Activated naive CD8-positive, alpha-beta T cell treated with anti-CD3 and anti-CD28 coated beads, Interleukin-2, amount 50 U/mL, for 24 hours (primary cell): Measurements from ENCODE around the gene IRS1.

Experiments used
- ATAC-seq: fragments of 150-1000 bp; cut with Tn5 transposase; one replicate; pipeline ENCODE4 v1.10.0; 2021
- DNase-seq: peaks from one replicate; pipeline ENCODE4 v3.0.0; 2021
- H3K27ac Mint-ChIP-seq: one replicate; pipeline ENCODE4 v1.8.0; 2021; ENCODE audit warnings: mild to moderate bottlenecking, mixed read lengths
- H3K27me3 Mint-ChIP-seq: one replicate; pipeline ENCODE4 v1.8.0; 2021; ENCODE audit warnings: mixed read lengths
- H3K36me3 Mint-ChIP-seq: one replicate; pipeline ENCODE4 v1.8.0; 2021; ENCODE audit warnings: low read depth, mixed read lengths
- H3K4me1 Mint-ChIP-seq: one replicate; pipeline ENCODE4 v1.8.0; 2021; ENCODE audit warnings: mixed read lengths
- H3K4me3 Mint-ChIP-seq: one replicate; pipeline ENCODE4 v1.8.0; 2021; ENCODE audit warnings: mild to moderate bottlenecking, moderate library complexity, mixed read lengths
- H3K9me3 Mint-ChIP-seq: one replicate; pipeline ENCODE4 v1.8.0; 2021; ENCODE audit warnings: mixed read lengths

Gene IRS1

GRCh38 chr2:226761195-226761583 lies 38.4 kb downstream of the IRS1 start:
- no peaks in the 10 kb centered on the region for H3K27me3 Mint-ChIP-seq
- peaks cover 5% of the 10 kb centered on the region for H3K4me1 Mint-ChIP-seq
- H3K36me3 Mint-ChIP-seq: peaks cover 7% of the 10 kb centered on the region
- H3K27ac Mint-ChIP-seq: no peak overlapping the region
- H3K4me3 Mint-ChIP-seq: no peak overlapping the region
- DNase-seq (no peak), ATAC-seq (no peak)
- peaks cover 12% of the 10 kb centered on the region for H3K9me3 Mint-ChIP-seq

GRCh38 chr2:226760412-226761194 lies 39.0 kb downstream of the IRS1 start:
- ATAC-seq (no peak), DNase-seq (no peak)
- H3K36me3 Mint-ChIP-seq: peaks cover 7% of the 10 kb centered on the region
- H3K27ac Mint-ChIP-seq: no peak overlapping the region
- no peaks in the 10 kb centered on the region for H3K27me3 Mint-ChIP-seq
- peaks cover 10% of the 10 kb centered on the region for H3K4me1 Mint-ChIP-seq
- H3K9me3 Mint-ChIP-seq: peaks cover 12% of the 10 kb centered on the region
- no peak overlapping the region for H3K4me3 Mint-ChIP-seq

- no peaks in the 10 kb centered on the region for H3K36me3 Mint-ChIP-seq
- DNase-seq (no peak), ATAC-seq (no peak)
- no peak overlapping the region for H3K4me3 Mint-ChIP-seq
- no peak overlapping the region for H3K27ac Mint-ChIP-seq
- H3K9me3 Mint-ChIP-seq: peaks cover 7% of the 10 kb centered on the region
- no peaks in the 10 kb centered on the region for H3K27me3 Mint-ChIP-seq
- H3K4me1 Mint-ChIP-seq: peaks cover 12% of the 10 kb centered on the region
Measured at GRCh38 chr2:226759768-226760167, 39.9 kb downstream of the IRS1 start.

- ATAC-seq (no peak), DNase-seq (no peak)
- no peak overlapping the region for H3K4me3 Mint-ChIP-seq
- peaks cover 12% of the 10 kb centered on the region for H3K4me1 Mint-ChIP-seq
- peaks cover 2% of the 10 kb centered on the region for H3K9me3 Mint-ChIP-seq
- no peaks in the 10 kb centered on the region for H3K27me3 Mint-ChIP-seq
- H3K36me3 Mint-ChIP-seq: no peaks in the 10 kb centered on the region
- no peak overlapping the region for H3K27ac Mint-ChIP-seq
Measured at GRCh38 chr2:226758921-226759640, 40.5 kb downstream of the IRS1 start.

- H3K27me3 Mint-ChIP-seq: no peaks in the 10 kb centered on the region
Measured at GRCh38 chr2:226756131-226756530, 43.5 kb downstream of the IRS1 start.

GRCh38 chr2:226755631-226756030 lies 44.0 kb downstream of the IRS1 start:
- Mint-ChIP-seq H3K4me3 (no peak overlapping the region), H3K9me3 (no peaks in the 10 kb centered on the region), H3K27me3 (no peaks in the 10 kb centered on the region), H3K27ac (no peak overlapping the region), H3K36me3 (no peaks in the 10 kb centered on the region), H3K4me1 (peaks cover 12% of the 10 kb centered on the region)
- DNase-seq (no peak), ATAC-seq (no peak)

More at GRCh38 chr2:226756131-226756530, 43.5 kb downstream of the IRS1 start:
- ATAC-seq (peak; percentile 65), DNase-seq (no peak)
- H3K36me3 Mint-ChIP-seq: no peaks in the 10 kb centered on the region
- no peak overlapping the region for H3K27ac Mint-ChIP-seq
- no peaks in the 10 kb centered on the region for H3K9me3 Mint-ChIP-seq
- no peak overlapping the region for H3K4me3 Mint-ChIP-seq
- peaks cover 12% of the 10 kb centered on the region for H3K4me1 Mint-ChIP-seq

- Mint-ChIP-seq H3K36me3 (no peaks in the 10 kb centered on the region), H3K27ac (no peak overlapping the region), H3K4me1 (peaks cover 12% of the 10 kb centered on the region), H3K9me3 (no peaks in the 10 kb centered on the region), H3K27me3 (no peaks in the 10 kb centered on the region), H3K4me3 (no peak overlapping the region)
- DNase-seq: no peak
- ATAC-seq: no peak
Measured at GRCh38 chr2:226754821-226755604, 44.6 kb downstream of the IRS1 start.

- Mint-ChIP-seq H3K4me3 (no peak overlapping the region), H3K4me1 (peaks cover 9% of the 10 kb centered on the region), H3K9me3 (no peaks in the 10 kb centered on the region), H3K27ac (no peak overlapping the region), H3K36me3 (no peaks in the 10 kb centered on the region), H3K27me3 (no peaks in the 10 kb centered on the region)
- DNase-seq (no peak), ATAC-seq (no peak)
Measured at GRCh38 chr2:226752887-226753286, 46.7 kb downstream of the IRS1 start.

- Mint-ChIP-seq H3K27ac (no peak overlapping the region), H3K9me3 (no peaks in the 10 kb centered on the region), H3K4me1 (peaks cover 13% of the 10 kb centered on the region), H3K36me3 (peaks cover 2% of the 10 kb centered on the region), H3K4me3 (no peak overlapping the region), H3K27me3 (no peaks in the 10 kb centered on the region)
- no peak for ATAC-seq
- no peak for DNase-seq
Measured at GRCh38 chr2:226747288-226747687, 52.3 kb downstream of the IRS1 start.

GRCh38 chr2:226746196-226746800 lies 53.3 kb downstream of the IRS1 start:
- ATAC-seq (no peak), DNase-seq (no peak)
- Mint-ChIP-seq H3K27me3 (no peaks in the 10 kb centered on the region), H3K4me1 (peaks cover 15% of the 10 kb centered on the region), H3K36me3 (peaks cover 2% of the 10 kb centered on the region), H3K4me3 (no peak overlapping the region), H3K9me3 (no peaks in the 10 kb centered on the region), H3K27ac (no peak overlapping the region)

GRCh38 chr2:226743915-226744314 lies 55.7 kb downstream of the IRS1 start:
- H3K4me3 Mint-ChIP-seq: no peak overlapping the region
- H3K4me1 Mint-ChIP-seq: peaks cover 19% of the 10 kb centered on the region
- no peaks in the 10 kb centered on the region for H3K27me3 Mint-ChIP-seq
- H3K36me3 Mint-ChIP-seq: peaks cover 2% of the 10 kb centered on the region
- ATAC-seq (peak; percentile 43), DNase-seq (no peak)
- H3K27ac Mint-ChIP-seq: no peak overlapping the region
- H3K9me3 Mint-ChIP-seq: no peaks in the 10 kb centered on the region

GRCh38 chr2:226742347-226742746 lies 57.3 kb downstream of the IRS1 start:
- DNase-seq (no peak), ATAC-seq (no peak)
- Mint-ChIP-seq H3K27me3 (no peaks in the 10 kb centered on the region), H3K9me3 (no peaks in the 10 kb centered on the region), H3K36me3 (no peaks in the 10 kb centered on the region), H3K4me3 (no peak overlapping the region), H3K27ac (no peak overlapping the region), H3K4me1 (peaks cover 23% of the 10 kb centered on the region)

GRCh38 chr2:226740039-226740648 lies 59.5 kb downstream of the IRS1 start:
- DNase-seq (no peak), ATAC-seq (no peak)
- no peaks in the 10 kb centered on the region for H3K9me3 Mint-ChIP-seq
- H3K4me1 Mint-ChIP-seq: peaks cover 23% of the 10 kb centered on the region
- no peak overlapping the region for H3K27ac Mint-ChIP-seq
- H3K36me3 Mint-ChIP-seq: no peaks in the 10 kb centered on the region
- no peak overlapping the region for H3K4me3 Mint-ChIP-seq
- H3K27me3 Mint-ChIP-seq: no peaks in the 10 kb centered on the region

GRCh38 chr2:226739545-226740030 lies 60.0 kb downstream of the IRS1 start:
- Mint-ChIP-seq H3K27ac (no peak overlapping the region), H3K4me3 (no peak overlapping the region), H3K9me3 (no peaks in the 10 kb centered on the region), H3K4me1 (peaks cover 23% of the 10 kb centered on the region), H3K36me3 (no peaks in the 10 kb centered on the region), H3K27me3 (no peaks in the 10 kb centered on the region)
- DNase-seq (no peak), ATAC-seq (no peak)
